GM21723 (cell line): ENCODE data around the gene RPUSD3.

Source experiments
- ATAC-seq: cut with Tn5 transposase; IDR thresholded peaks from one replicate; pipeline ENCODE4 v1.9.1; 2021; ENCODE audit warnings: mild to moderate bottlenecking, moderate library complexity; ENCODE audit not compliant: unreplicated experiment

The RPUSD3 gene

GRCh38 chr3:9806688-9807589 is 36.9 kb downstream of the RPUSD3 start:
- no peak for ATAC-seq

- ATAC-seq: no peak
These were observed 37.7 kb downstream of the RPUSD3 start for GRCh38 chr3:9806137-9806536.

DNA sequence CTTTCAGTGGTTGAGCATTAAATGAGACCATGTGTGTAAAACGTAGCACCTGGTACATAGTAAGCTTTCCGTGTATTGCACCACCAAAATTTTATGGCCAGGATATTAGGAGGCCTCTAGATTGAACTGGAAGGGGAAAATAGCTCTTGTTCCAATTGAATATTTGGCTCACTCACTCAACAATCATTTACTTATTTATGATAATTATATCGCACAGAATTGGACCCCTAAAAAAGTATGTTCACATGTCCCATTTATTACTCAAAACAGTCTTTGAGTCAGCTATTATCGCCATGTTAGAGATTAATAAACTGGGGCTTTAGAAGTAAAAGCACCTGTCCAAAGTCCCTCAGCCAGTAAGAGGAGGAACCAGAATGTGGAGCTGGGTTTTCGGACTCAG is 38.8 kb downstream of the RPUSD3 start:
- no peak for ATAC-seq

- ATAC-seq: no peak
These were observed 40.3 kb downstream of the RPUSD3 start for GRCh38 chr3:9803494-9803893.

GRCh38 chr3:9800529-9800928 is 43.3 kb downstream of the RPUSD3 start:
- ATAC-seq: no peak

DNA sequence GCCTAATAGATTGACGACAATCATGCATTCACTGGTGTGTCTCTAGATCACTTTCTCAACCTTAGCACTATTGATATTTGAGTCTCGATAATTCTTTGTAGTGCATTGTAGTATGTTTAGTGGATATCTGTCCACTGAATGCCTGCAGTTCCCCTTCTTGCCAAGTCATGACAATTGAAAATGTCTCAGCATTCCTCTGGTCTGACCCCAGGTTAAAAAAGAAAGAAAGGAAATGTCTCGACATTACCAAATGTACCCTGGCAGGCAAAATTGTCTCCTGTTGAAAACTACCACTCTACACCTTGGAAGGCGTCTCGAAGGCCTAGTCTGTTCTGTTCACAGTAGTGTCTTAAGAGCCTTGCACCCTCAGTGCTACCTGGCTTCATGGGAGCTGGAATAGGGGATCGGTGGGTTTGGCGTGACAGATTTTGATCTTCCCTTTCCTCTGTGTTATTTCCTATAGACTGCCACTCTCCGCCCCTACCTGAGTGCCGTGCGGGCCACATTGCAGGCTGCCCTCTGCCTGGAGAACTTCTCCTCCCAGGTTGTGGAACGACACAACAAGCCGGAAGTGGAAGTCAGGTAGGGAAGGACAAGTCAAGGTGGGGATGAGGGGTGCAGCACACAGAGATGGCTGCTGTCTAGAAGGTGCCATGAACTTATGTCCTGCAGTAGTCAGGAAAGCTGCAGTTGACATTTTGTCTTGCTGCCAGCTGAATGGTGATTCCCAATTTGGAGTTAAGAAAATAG is 46.4 kb downstream of the RPUSD3 start:
- no peak for ATAC-seq

DNA sequence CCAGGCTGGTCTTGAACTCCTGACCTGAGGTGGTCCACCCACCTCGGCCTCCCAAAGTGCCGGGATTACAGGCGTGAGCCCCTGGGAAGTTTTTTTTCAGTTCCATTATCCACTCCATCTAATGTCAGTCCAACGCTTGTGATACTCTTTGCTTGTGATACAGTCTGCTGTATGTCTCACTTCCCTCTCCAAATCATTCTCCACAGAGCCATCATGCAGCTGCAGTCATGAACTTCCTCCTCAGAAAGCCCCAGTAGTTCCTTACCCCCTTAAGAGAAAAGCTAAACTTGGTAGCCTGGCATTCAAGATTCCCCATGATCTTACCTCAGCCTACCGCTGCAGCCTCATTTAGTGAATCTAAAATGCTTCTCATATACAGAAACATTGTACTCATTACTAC is 48.6 kb downstream of the RPUSD3 start:
- ATAC-seq: no peak

DNA sequence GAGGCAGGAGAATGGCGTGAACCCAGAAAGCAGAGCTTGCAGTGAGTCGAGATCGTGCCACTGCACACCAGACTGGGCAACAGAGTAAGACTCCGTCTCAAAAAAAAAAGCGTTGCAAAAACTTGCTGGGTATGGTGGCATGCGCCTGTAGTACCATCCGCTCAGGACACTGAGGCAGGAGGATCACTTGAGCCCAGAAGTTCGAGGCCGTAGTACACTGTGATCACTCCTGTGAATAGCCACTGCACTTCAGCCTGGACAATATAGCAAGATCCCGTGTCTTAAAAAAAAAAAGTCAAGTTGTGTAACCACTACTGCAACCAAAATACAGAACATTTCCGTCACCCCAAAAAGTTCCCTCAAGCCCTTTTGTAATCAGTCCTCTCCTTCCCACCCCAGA is 49.4 kb downstream of the RPUSD3 start:
- ATAC-seq: no peak

DNA sequence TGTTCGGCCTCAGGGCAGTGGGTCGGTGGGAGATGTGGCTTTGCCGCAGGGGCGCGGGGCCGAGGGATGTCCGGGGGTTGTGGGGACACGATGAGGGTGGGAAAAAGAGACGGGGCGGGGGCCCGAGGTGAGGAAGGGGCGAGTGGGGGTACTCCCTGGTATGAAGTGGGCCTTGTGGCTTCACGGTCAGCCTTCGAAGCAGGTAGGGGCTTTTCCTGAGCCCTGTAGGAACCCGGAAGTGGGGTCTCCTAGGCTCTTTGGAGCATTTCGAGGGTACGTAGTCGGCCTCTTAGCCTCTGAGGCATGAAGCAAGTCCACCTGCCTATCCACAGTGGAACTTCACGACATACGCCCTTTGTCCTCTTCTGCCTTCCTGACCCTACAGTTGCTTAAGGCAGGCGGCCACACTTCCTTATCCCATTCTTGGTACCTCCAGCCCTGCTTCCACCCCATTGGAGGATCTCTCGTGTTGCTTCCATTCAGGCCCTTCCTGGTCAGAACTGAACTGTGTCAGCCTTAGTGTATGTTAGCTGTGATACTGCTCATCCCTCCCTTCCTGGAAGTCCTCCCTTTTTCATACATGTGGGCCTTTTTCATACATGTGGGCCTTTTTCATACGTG is 50.5 kb downstream of the RPUSD3 start:
- no peak for ATAC-seq

GRCh38 chr3:9792405-9793160 is 51.2 kb downstream of the RPUSD3 start, which contains the start of the genes ARPC4 and TADA3:
TSS of gene ARPC4 (plus strand) at chr3:9793082. CDS start at chr3:9793122, 40 bp downstream.
TSS of gene TADA3 (minus strand) at chr3:9792473. CDS start at chr3:9791466, 1,007 bp downstream.
- ATAC-seq: peak; percentile 88

DNA sequence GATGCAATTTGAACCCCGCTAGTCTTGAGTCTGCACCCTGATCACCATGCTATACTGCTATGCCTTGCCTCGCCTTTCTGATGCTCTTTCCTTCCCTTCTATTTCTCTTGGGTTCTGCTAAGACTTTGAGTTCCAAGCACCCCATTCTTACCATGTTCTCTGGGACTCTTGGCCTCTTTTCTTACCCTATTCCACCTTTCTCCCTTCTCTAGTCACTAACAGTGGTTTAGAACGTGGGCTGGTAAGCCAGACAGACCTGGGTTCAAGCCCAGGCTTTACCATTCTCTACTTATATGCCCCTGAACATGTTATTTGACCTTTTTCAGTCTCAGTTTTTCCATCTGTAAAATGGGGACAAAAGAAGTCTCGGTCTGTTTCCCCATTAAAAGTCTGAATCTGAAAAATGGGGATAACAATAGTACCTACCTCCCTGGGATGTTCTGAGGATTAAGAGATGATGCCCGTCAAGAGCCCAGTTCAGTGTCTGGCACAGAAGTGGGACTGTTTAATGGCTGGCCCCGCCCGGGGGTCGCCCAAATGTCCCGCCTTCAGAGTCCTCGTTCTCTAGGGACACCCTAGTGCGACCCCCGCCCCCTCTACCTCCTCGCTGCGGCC is 51.9 kb downstream of the RPUSD3 start:
- ATAC-seq: no peak

- ATAC-seq: no peak
These were observed 52.7 kb downstream of the RPUSD3 start for GRCh38 chr3:9791127-9791526.
